ENCODE data around the gene SH3RF3.
A peak's percentile ranks its signal among the peaks of the same experiment; 100 is the strongest.

SH3RF3 gene

GRCh38 chr2:109382226-109382895, 253.4 kb downstream of the SH3RF3 start:
- DNase-seq, result peak; percentile 33

DNA sequence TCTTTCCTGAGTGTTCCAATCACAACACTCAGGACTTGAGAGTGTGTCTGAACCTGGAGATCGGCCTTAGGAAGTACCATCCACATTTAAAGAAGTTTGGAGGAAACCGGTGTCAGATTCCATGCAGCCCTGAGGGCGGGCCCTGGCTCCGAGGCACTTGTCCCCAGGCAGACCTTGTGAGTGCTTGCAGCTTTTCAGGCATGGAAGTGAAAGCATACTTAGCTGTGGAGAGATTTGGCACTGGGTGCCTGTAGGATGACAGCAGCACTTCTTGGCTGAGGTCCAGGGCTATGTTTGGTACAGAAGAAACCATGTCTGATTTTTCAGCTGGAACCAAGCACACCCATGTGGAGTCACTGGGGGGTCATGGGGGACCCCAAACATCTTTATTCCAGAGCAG, 253.9 kb downstream of the SH3RF3 start:
- peak; percentile 51 for DNase-seq

DNA sequence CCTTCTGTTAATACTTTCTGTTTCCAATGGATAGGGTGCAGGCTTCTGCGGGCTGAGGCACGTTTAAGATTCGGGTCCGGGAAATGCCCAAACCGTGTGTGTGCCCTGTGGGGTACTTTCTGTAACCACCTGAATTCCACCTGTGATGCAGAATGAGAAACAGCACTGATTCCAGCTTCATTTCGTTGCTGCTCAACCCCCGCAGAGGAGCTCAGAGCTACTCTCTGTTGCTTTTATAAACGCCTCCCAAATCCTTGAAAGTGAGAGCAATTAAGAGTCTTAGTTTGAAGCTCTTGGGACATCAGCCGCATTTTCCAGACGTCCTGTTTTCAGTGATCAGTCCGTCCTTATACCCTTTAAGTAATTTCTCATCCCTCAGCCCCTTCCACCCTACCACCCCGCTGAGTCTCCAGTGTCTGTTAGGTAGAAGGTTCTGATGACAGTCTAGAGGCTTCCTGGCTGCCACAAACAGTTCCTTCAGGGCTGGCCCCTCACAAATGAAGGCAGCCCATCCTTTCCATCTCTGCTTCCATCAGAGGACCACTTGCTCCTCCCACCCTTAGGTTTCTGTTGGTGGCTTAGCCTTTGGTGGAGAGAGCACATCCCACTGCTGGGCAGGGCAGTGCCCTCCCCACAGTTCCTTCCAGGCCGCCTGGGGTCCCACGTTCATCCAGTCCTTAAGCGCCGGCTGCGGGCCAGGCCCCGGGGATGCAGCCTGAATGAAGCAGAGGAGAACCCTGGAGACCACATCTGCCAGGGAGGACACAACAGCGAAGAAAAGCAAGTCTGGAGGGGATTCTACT, 254.7 kb downstream of the SH3RF3 start:
- peak; percentile 47 for DNase-seq

GRCh38 chr2:109384308-109385271, 255.6 kb downstream of the SH3RF3 start:
- DNase-seq, result peak; percentile 50

GRCh38 chr2:109385506-109385905, 256.5 kb downstream of the SH3RF3 start:
- peak; percentile 34 for DNase-seq

- DNase-seq, result peak; percentile 24
Measured at GRCh38 chr2:109386004-109386695, 257.1 kb downstream of the SH3RF3 start.

DNA sequence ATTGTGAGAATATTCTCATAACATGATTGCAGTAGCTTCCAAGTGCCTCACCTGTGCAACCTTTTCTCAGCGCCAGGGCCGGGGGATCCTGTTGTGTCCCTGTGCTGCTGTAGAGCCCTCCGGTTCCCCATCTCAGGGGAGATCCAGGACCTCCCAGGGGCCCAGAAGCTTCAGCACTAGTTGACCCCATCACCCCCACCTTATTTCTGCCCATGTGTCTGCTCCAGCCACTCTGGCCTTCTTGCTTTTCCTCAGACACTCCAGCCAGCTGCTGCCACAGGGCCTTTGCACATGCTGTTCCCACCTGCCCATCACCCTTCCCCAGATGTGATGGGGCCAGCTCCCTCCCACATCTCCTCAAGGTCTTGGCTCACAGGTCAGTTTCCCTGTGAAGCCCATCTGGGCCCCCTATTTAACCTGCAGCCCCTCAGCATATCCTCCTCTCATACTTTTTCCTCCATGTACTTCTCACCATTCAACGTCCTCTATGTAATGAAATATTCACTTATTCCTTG, 258.3 kb downstream of the SH3RF3 start:
- no peak for DNase-seq

DNA sequence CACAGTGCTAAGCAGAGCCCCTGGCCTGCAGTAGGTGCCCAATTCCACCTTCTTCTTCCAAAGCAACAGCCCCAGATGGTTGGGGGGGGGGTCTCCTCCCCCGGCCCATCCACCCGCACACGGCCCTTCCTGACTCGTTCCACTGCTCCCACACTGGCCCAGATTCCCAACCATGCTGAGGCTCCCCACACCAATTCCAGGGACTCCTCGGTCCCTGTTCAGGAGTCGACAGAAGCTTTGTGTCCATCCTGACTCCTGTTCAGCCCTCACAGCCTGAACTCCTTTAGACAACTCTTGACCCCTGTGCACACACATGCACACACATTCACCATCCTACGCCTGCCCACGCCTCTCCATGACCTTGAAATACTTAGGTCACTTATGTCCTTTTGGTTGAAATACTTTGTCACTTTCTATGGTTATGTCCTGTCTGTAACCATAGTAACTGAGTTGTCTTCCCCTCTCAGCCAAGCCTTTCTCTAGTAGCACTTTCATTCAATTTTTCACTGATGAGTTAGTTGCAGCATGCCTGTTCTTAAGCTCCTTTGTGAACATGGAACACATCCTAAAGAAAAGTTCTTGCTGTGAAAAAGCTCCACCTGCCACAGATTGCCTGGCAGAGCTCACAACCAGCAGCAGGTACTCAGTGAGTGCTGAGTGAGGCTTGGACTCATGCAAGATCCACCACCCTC, 258.9 kb downstream of the SH3RF3 start:
- DNase-seq, result no peak

- DNase-seq, result no peak
Measured at GRCh38 chr2:109391243-109391642, 262.2 kb downstream of the SH3RF3 start.

DNA sequence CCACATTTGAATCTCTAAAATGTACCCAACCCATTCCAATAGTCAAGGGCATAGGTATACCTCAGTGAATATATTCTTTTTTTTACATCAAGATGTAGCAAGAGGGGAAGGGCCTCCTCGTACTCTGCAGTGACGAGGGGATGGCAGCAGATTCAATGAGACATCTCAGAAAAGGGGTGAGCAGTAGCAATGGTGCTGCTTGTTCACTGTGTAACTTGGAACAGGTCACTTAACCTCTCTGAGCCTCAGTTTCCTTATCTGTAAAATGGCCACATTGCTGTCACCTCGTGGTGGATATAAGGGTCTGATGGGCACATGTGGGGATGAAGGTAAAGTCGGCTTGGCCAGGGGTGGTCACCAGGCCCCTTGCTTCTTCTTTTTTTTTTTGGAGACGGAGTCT, 263.1 kb downstream of the SH3RF3 start:
- DNase-seq, result no peak

DNA sequence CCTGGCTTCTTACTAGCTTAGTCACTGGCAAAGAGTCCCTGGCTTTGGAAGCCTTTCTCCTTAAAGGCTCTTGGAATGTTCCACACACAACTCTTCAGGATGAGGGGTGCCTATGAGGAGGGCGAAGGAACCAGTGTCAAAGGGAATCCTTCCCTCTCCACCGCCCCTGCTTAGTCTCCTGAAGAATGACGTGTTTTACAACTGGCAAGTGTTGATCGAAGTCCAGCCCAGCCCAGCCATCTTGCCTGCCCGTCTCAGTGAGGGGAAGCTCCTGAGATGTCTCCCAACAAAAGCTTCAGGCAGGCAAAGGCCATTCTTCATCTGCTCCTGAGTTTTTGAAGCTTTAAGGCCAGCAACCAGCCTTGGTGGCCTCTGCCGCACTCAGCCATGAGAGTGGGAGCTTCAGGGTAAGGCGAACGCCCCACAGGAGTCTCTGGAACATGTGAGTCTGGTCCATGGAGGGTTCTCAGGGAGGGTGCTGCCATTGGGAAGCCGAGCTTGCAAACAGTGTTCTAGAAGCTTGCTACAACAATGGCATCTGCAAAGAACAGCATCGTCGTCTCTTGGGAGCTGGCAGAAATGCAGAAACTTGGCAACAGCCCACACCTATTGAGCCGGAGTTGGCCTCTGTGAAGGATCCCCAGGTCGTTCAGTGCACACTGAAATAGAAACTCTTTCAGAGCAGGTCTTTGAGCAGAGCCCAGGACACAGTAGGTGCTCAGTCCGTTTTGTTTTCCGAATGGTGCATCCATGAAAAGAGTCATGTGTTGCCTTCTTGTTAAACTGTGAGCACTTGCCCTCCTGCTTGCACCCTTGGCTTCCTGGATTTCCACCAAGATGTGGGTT, 264.0 kb downstream of the SH3RF3 start:
- DNase-seq, result no peak

DNA sequence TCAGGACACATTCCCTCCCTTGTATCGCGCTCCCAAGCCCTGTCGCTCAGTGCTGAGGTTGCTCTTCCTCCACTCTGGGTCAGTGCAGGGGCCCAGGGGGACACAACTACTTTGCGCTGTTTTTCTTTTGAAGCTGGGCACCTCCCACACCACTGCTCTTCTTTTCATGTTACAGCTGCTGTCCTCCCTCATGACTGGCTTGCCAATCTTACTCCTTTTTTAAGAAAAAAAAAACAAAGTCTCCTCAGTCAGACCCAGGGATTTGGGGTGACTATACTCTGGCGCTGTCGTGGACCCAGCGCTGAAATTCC, 264.6 kb downstream of the SH3RF3 start:
- no peak for DNase-seq

GRCh38 chr2:109395494-109396201, 266.6 kb downstream of the SH3RF3 start:
- no peak for DNase-seq

GRCh38 chr2:109396202-109397180, 267.5 kb downstream of the SH3RF3 start:
- no peak for DNase-seq

GRCh38 chr2:109397893-109398292, 268.9 kb downstream of the SH3RF3 start:
- DNase-seq, result no peak

- no peak for DNase-seq
Measured at GRCh38 chr2:109398366-109399015, 269.5 kb downstream of the SH3RF3 start.

- no peak for DNase-seq
Measured at GRCh38 chr2:109399066-109399465, 270.1 kb downstream of the SH3RF3 start.

- DNase-seq, result no peak
Measured at GRCh38 chr2:109400102-109400501, 271.1 kb downstream of the SH3RF3 start.
